WTC11 (cell line): Measurements from ENCODE around the gene SLC13A5. TPM values are rescaled to one million over a fixed set of nuclear protein-coding genes. Genes with fewer than 3 reads are reported as not detected.

Source experiments
- ATAC-seq: fragments of 200-7000 bp; cut with Tn5 transposase; 2 replicates; pipeline ENCODE4 v1.10.0; 2021; ENCODE audit warnings: mild to moderate bottlenecking, moderate library complexity
- CTCF ChIA-PET: fragments of 300-600 bp; sonication (Branson Sonifier 250); formaldehyde crosslinking; loops from one replicate; lab custom pipeline; 2021; ENCODE audit warnings: antibody characterized with exemption; lab: Charles Lee
- POLR2A ChIA-PET: fragments of 350-600 bp; sonication (Branson Sonifier 250); formaldehyde crosslinking; loops from one replicate; lab custom pipeline; 2021; ENCODE audit warnings: antibody characterized with exemption; lab: Charles Lee
- DNase-seq: peaks from one replicate; pipeline ENCODE4 v3.0.0; 2021; ENCODE audit warnings: low spot score
- H3K27ac Mint-ChIP-seq: 2 replicates; pipeline ENCODE4 v1.8.0; 2021; ENCODE audit warnings: mixed read lengths
- H3K27me3 Mint-ChIP-seq: 2 replicates; pipeline ENCODE4 v1.8.0; 2021; ENCODE audit warnings: low read depth, mild to moderate bottlenecking, moderate library complexity, mixed read lengths
- H3K36me3 Mint-ChIP-seq: 2 replicates; pipeline ENCODE4 v1.8.0; 2021; ENCODE audit warnings: mixed read lengths
- H3K4me1 Mint-ChIP-seq: 2 replicates; pipeline ENCODE4 v1.8.0; 2022; ENCODE audit warnings: mixed read lengths
- H3K4me3 Mint-ChIP-seq: 2 replicates; pipeline ENCODE4 v1.8.0; 2021; ENCODE audit warnings: mild to moderate bottlenecking, moderate library complexity, mixed read lengths
- H3K9me3 Mint-ChIP-seq: 2 replicates; pipeline ENCODE4 v1.8.0; 2021; ENCODE audit warnings: mixed read lengths
- CBFB ChIP-seq: sonication (generic); formaldehyde crosslinking; IDR thresholded peaks from 2 replicates; pipeline ENCODE4 v1.8.1; 2022; ENCODE audit warnings: mild to moderate bottlenecking, low read depth, missing genetic modification reagents
- GABPB1 ChIP-seq: sonication (generic); formaldehyde crosslinking; IDR thresholded peaks from 2 replicates; pipeline ENCODE4 v1.8.1; 2023; ENCODE audit warnings: mild to moderate bottlenecking, missing genetic modification reagents
- NFE2L1 ChIP-seq: sonication (generic); formaldehyde crosslinking; IDR thresholded peaks from 2 replicates; pipeline ENCODE4 v1.8.1; 2023; ENCODE audit warnings: missing genetic modification reagents
- NR1H2 ChIP-seq: sonication (generic); formaldehyde crosslinking; IDR thresholded peaks from 2 replicates; pipeline ENCODE4 v1.9.0; 2021; ENCODE audit warnings: mild to moderate bottlenecking, moderate library complexity, missing genetic modification reagents
- RELA ChIP-seq: sonication (generic); formaldehyde crosslinking; IDR thresholded peaks from 2 replicates; pipeline ENCODE4 v1.8.1; 2022; ENCODE audit warnings: missing genetic modification reagents, mild to moderate bottlenecking, borderline replicate concordance
- SMAD3 ChIP-seq: sonication (generic); formaldehyde crosslinking; IDR thresholded peaks from 2 replicates; pipeline ENCODE4 v1.8.0; 2022; ENCODE audit warnings: missing genetic modification reagents, mild to moderate bottlenecking, borderline replicate concordance
- SP1 ChIP-seq: sonication (generic); formaldehyde crosslinking; conservative IDR thresholded peaks from 2 replicates; pipeline ENCODE4 v1.8.1; 2022; ENCODE audit warnings: missing genetic modification reagents
- ZNF232 ChIP-seq: sonication (generic); formaldehyde crosslinking; IDR thresholded peaks from 2 replicates; pipeline ENCODE4 v1.8.0; 2022; ENCODE audit warnings: mild to moderate bottlenecking, missing genetic modification reagents
- total RNA-seq: library from RNA; stranded (reverse); gene quantifications from 3 replicates; pipeline ENCODE4 v1.2.3, GENCODE V29; 2021
- TF ChIP-seq, protein P1 (sequence below): sonication (generic); formaldehyde crosslinking; IDR thresholded peaks from 2 replicates; pipeline ENCODE4 v1.8.0; 2022; ENCODE audit warnings: missing genetic modification reagents
- TF ChIP-seq, protein P2 (sequence below): fragments of 250-450 bp; sonication (Bioruptor Pico); conservative IDR thresholded peaks from 2 replicates; pipeline ENCODE4 v1.9.0; 2021; ENCODE audit warnings: mild to moderate bottlenecking
- TF ChIP-seq, protein P3 (sequence below): fragments of 250-450 bp; sonication (Bioruptor Pico); IDR thresholded peaks from 2 replicates; pipeline ENCODE4 v1.8.0; 2021; ENCODE audit warnings: mild to moderate bottlenecking
- TF ChIP-seq, protein P4 (sequence below): sonication (generic); formaldehyde crosslinking; IDR thresholded peaks from 2 replicates; pipeline ENCODE4 v1.8.1; 2022; ENCODE audit warnings: mild to moderate bottlenecking, moderate library complexity, missing genetic modification reagents
- TF ChIP-seq, protein P5 (sequence below): sonication (generic); formaldehyde crosslinking; IDR thresholded peaks from 2 replicates; pipeline ENCODE4 v1.8.0; 2022; ENCODE audit warnings: mild to moderate bottlenecking, missing genetic modification reagents
- TF ChIP-seq, protein P6 (sequence below): sonication (generic); formaldehyde crosslinking; IDR thresholded peaks from 2 replicates; pipeline ENCODE4 v1.8.1; 2023; ENCODE audit warnings: mild to moderate bottlenecking, missing genetic modification reagents, moderate library complexity
- TF ChIP-seq, protein P7 (sequence below): sonication (generic); formaldehyde crosslinking; IDR thresholded peaks from 2 replicates; pipeline ENCODE4 v1.8.0; 2022; ENCODE audit warnings: mild to moderate bottlenecking, missing genetic modification reagents
- TF ChIP-seq, protein P8 (sequence below): sonication (generic); formaldehyde crosslinking; IDR thresholded peaks from 2 replicates; pipeline ENCODE4 v1.8.1; 2023; ENCODE audit warnings: mild to moderate bottlenecking, missing genetic modification reagents, moderate library complexity

SLC13A5 gene
- total RNA-seq, 1 experiment from 2014 or later: 1.8 TPM

DNA sequence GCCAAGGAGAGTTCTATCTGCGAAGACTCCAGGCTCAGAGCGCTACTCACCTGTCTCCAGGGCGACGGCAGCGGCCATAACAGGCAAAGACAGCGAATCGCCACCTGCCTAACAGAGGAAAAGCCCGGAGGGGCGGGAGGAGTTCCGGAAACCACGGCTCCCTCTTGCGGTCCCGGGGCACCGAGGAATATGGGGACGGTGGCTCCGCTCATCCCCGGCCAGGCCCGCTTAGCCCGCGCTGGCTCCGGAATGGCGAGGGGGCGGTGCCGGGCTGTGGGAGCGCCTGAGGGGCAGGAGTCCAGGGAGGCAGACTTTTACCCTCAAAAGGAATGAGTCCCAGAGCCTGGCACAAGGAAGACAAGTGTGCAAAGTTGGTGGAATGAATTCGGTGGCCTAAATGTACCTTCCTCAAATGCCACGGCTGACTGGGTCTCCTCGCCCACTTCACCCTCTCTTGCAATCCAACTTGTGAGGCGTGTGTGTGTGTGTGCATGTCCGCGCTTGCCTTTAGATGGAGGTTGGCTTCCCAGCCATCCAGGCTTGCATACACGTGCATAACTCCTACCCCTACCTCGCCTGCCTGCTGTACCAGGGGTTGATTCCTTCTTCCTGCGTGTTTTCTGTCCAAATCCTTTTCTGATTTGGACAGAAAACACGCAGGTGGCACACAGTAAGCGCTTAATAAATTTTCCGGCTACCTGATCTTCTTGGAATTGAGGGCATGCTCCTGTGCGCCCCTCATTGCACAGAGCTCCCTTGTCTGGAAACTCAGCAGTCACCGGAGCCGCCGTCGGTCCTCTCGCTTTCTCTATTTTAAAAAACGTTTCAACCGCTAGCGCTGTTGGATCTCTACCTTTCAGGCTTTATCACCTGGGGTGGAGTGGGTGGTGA, 58.1 kb downstream of the SLC13A5 start (continued):
- TF ChIP-seq, protein P1, sequence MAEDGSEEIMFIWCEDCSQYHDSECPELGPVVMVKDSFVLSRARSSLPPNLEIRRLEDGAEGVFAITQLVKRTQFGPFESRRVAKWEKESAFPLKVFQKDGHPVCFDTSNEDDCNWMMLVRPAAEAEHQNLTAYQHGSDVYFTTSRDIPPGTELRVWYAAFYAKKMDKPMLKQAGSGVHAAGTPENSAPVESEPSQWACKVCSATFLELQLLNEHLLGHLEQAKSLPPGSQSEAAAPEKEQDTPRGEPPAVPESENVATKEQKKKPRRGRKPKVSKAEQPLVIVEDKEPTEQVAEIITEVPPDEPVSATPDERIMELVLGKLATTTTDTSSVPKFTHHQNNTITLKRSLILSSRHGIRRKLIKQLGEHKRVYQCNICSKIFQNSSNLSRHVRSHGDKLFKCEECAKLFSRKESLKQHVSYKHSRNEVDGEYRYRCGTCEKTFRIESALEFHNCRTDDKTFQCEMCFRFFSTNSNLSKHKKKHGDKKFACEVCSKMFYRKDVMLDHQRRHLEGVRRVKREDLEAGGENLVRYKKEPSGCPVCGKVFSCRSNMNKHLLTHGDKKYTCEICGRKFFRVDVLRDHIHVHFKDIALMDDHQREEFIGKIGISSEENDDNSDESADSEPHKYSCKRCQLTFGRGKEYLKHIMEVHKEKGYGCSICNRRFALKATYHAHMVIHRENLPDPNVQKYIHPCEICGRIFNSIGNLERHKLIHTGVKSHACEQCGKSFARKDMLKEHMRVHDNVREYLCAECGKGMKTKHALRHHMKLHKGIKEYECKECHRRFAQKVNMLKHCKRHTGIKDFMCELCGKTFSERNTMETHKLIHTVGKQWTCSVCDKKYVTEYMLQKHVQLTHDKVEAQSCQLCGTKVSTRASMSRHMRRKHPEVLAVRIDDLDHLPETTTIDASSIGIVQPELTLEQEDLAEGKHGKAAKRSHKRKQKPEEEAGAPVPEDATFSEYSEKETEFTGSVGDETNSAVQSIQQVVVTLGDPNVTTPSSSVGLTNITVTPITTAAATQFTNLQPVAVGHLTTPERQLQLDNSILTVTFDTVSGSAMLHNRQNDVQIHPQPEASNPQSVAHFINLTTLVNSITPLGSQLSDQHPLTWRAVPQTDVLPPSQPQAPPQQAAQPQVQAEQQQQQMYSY (CRISPR knock-in tag): 0 out of 2 replicates have a peak, but pooled peaks have one; percentile 23
- TF ChIP-seq, protein P2, sequence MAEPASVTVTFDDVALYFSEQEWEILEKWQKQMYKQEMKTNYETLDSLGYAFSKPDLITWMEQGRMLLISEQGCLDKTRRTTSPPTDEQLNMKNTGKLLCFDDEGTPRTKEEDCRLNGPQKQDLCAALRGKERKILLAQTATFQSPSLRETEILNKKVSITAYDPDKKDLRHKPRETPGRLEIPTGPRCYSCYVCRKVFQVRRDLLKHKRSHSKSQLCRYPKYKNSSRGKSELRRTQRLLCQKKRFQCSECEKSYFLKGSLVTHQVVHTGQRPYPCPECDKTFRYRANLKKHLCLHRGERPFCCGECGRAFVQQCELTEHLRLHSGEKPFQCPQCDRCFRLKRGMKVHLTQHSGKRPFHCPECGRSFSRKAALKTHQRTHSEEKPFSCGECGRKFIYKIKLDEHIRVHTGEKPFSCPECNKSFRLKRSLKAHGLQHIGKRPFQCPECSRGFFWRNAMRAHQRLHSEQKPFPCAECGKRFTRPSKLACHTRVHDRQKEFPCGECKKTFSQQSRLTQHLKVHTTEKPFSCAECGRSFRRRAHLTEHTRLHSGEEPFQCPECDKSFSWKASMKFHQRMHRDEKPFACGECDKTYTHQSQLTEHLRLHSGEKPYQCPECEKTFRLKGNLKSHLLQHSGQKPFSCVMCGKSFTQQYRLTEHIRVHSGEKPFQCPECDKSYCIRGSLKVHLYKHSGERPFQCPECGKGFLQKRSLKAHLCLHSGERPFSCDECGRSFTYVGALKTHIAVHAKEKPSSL: no peak
- TF ChIP-seq, protein P3, sequence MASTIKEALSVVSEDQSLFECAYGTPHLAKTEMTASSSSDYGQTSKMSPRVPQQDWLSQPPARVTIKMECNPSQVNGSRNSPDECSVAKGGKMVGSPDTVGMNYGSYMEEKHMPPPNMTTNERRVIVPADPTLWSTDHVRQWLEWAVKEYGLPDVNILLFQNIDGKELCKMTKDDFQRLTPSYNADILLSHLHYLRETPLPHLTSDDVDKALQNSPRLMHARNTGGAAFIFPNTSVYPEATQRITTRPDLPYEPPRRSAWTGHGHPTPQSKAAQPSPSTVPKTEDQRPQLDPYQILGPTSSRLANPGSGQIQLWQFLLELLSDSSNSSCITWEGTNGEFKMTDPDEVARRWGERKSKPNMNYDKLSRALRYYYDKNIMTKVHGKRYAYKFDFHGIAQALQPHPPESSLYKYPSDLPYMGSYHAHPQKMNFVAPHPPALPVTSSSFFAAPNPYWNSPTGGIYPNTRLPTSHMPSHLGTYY: no peak
- TF ChIP-seq SP1 (CRISPR knock-in tag) (no peak), SMAD3 (CRISPR knock-in tag) (no peak)
- TF ChIP-seq, protein P4, sequence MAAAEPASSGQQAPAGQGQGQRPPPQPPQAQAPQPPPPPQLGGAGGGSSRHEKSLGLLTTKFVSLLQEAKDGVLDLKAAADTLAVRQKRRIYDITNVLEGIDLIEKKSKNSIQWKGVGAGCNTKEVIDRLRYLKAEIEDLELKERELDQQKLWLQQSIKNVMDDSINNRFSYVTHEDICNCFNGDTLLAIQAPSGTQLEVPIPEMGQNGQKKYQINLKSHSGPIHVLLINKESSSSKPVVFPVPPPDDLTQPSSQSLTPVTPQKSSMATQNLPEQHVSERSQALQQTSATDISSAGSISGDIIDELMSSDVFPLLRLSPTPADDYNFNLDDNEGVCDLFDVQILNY (CRISPR knock-in tag): 0 out of 2 replicates have a peak, but pooled peaks have one; percentile 1
- TF ChIP-seq, protein P5, sequence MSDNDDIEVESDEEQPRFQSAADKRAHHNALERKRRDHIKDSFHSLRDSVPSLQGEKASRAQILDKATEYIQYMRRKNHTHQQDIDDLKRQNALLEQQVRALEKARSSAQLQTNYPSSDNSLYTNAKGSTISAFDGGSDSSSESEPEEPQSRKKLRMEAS (CRISPR knock-in tag): 0 out of 2 replicates have a peak, but pooled peaks have one; percentile 17
- TF ChIP-seq, protein P6, sequence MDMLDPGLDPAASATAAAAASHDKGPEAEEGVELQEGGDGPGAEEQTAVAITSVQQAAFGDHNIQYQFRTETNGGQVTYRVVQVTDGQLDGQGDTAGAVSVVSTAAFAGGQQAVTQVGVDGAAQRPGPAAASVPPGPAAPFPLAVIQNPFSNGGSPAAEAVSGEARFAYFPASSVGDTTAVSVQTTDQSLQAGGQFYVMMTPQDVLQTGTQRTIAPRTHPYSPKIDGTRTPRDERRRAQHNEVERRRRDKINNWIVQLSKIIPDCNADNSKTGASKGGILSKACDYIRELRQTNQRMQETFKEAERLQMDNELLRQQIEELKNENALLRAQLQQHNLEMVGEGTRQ (CRISPR knock-in tag): no peak

DNA sequence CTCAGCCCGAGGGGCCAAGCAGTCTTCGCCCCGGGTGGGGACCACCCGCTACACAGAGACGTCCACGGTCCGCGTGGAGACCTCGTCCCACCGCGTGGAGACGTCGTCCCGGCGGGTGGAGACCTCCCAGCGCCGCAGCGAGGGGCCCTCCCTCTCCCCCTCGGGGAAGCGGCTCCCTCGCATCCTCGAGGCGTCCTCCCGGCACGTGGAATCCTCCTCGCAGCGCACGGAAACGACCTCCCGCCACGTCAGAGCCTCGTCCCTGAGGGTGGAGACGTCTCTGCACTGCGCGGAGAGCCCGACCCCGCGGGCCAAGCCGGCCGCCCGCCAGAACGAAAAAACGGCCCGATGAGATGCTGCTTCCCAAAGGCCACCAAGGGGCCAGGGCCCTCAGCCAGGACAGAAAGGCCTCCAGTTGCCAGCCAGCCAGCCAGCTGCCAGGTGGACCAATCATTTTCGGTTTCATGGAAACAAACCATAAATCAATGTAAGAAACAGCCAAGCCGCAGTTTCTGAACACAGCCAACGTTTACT, 61.2 kb downstream of the SLC13A5 start:
- ChIA-PET POLR2A (interaction anchor here (1.0 kb wide), 1 partner anchor 208 kb away, joined by 3 read pairs; the partner anchor contains the start of gene PIMREG), CTCF (interaction anchor here (1.0 to 1.4 kb wide), 3 partner anchors 12 to 179 kb away, joined by 3 to 4 read pairs (median 4); partner anchors contain the start of gene KIAA0753)
- peaks cover 50% of the 10 kb centered on the region for H3K4me1 Mint-ChIP-seq
- H3K36me3 Mint-ChIP-seq: peaks cover 20% of the 10 kb centered on the region
- H3K27ac Mint-ChIP-seq: no peak overlapping the region
- H3K27me3 Mint-ChIP-seq: peaks cover 35% of the 10 kb centered on the region
- no peak for DNase-seq
- peak overlapping the region; percentile 99 for H3K4me3 Mint-ChIP-seq
- H3K9me3 Mint-ChIP-seq: no peaks in the 10 kb centered on the region
- ATAC-seq: no peak
- TF ChIP-seq, protein P1 (CRISPR knock-in tag): peak; percentile 61
- TF ChIP-seq, protein P7, sequence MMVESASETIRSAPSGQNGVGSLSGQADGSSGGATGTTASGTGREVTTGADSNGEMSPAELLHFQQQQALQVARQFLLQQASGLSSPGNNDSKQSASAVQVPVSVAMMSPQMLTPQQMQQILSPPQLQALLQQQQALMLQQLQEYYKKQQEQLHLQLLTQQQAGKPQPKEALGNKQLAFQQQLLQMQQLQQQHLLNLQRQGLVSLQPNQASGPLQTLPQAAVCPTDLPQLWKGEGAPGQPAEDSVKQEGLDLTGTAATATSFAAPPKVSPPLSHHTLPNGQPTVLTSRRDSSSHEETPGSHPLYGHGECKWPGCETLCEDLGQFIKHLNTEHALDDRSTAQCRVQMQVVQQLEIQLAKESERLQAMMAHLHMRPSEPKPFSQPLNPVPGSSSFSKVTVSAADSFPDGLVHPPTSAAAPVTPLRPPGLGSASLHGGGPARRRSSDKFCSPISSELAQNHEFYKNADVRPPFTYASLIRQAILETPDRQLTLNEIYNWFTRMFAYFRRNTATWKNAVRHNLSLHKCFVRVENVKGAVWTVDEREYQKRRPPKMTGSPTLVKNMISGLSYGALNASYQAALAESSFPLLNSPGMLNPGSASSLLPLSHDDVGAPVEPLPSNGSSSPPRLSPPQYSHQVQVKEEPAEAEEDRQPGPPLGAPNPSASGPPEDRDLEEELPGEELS: peak; percentile 84; the same call in 1 of the 2 replicates
- peak; percentile 72; the same call in 1 of the 2 replicates for TF ChIP-seq NFE2L1 (CRISPR knock-in tag)
- peak; percentile 72 for TF ChIP-seq GABPB1 (CRISPR knock-in tag)
- TF ChIP-seq, protein P8, sequence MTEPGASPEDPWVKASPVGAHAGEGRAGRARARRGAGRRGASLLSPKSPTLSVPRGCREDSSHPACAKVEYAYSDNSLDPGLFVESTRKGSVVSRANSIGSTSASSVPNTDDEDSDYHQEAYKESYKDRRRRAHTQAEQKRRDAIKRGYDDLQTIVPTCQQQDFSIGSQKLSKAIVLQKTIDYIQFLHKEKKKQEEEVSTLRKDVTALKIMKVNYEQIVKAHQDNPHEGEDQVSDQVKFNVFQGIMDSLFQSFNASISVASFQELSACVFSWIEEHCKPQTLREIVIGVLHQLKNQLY (CRISPR knock-in tag): no peak
- TF ChIP-seq CBFB (CRISPR knock-in tag): no peak
- peak; percentile 98 for TF ChIP-seq RELA
- peak; percentile 77; the same call in 1 of the 2 replicates for TF ChIP-seq ZNF232 (CRISPR knock-in tag)
- TF ChIP-seq NR1H2 (CRISPR knock-in tag): peak; percentile 63; the same call in 1 of the 2 replicates
